HepG2 (cell line): ENCODE data around the gene SLC35F3. TPM values are rescaled to one million over a fixed set of nuclear protein-coding genes. Genes with fewer than 3 reads are reported as not detected.

Experiments
- ARNT ChIP-seq: fragments of 450-650 bp; IDR thresholded peaks from 2 replicates; pipeline ENCODE4 v1.6.1; 2017
- ATF7-NPFF ChIP-seq: sonication (generic); formaldehyde crosslinking; IDR thresholded peaks from 2 replicates; pipeline ENCODE4 v1.8.1; 2023; ENCODE audit warnings: mild to moderate bottlenecking, low read depth, missing genetic modification reagents, moderate library complexity
- CHD2 ChIP-seq: IDR thresholded peaks from 2 replicates; pipeline ENCODE4 v1.6.1; 2011; ENCODE audit warnings: low read depth, low read length, improper control_type of control experiment
- HOXA3 ChIP-seq: sonication (generic); formaldehyde crosslinking; IDR thresholded peaks from 2 replicates; pipeline ENCODE4 v1.5.0; 2020; ENCODE audit warnings: missing genetic modification reagents
- NAIF1 ChIP-seq: sonication (generic); formaldehyde crosslinking; IDR thresholded peaks from 2 replicates; pipeline ENCODE4 v1.5.0; 2020; ENCODE audit warnings: mild to moderate bottlenecking, missing genetic modification reagents, borderline replicate concordance
- NR2F6 ChIP-seq, 2 experiments: IDR thresholded peaks; 2 replicates each; pipeline ENCODE4 v1.6.1; 2016; ENCODE audit warnings: antibody characterized with exemption in 1 of 2, mild to moderate bottlenecking in 1 of 2
- PCBP1 ChIP-seq: fragments of 200-400 bp; formaldehyde crosslinking; IDR thresholded peaks from 2 replicates; pipeline ENCODE4 v1.6.1; 2017; ENCODE audit warnings: mild to moderate bottlenecking, low read depth, low read length, borderline replicate concordance
- POGZ ChIP-seq: sonication (generic); formaldehyde crosslinking; IDR thresholded peaks from 2 replicates; pipeline ENCODE4 v1.4.0; 2020; ENCODE audit warnings: mild to moderate bottlenecking, missing genetic modification reagents
- RFXANK ChIP-seq: IDR thresholded peaks from 2 replicates; pipeline ENCODE4 v1.6.1; 2016
- SALL1 ChIP-seq: sonication (generic); formaldehyde crosslinking; IDR thresholded peaks from 2 replicates; pipeline ENCODE4 v1.8.0; 2022; ENCODE audit warnings: mild to moderate bottlenecking, missing genetic modification reagents
- SPEN ChIP-seq: sonication (generic); formaldehyde crosslinking; IDR thresholded peaks from 2 replicates; pipeline ENCODE4 v1.5.1; 2020; ENCODE audit warnings: low read depth, mild to moderate bottlenecking, missing genetic modification reagents
- SRY ChIP-seq: sonication (generic); formaldehyde crosslinking; IDR thresholded peaks from 2 replicates; pipeline ENCODE4 v1.8.0; 2022; ENCODE audit warnings: mild to moderate bottlenecking, missing genetic modification reagents
- ZBTB26 ChIP-seq: IDR thresholded peaks from 2 replicates; pipeline ENCODE4 v1.6.1; 2016; ENCODE audit warnings: missing compliant biosample characterization, missing genetic modification reagents, borderline replicate concordance
- ZKSCAN8 ChIP-seq: IDR thresholded peaks from 2 replicates; pipeline ENCODE4 v1.6.1; 2016; ENCODE audit warnings: borderline replicate concordance, missing genetic modification reagents, missing compliant biosample characterization
- ZMYM3 ChIP-seq: sonication (generic); formaldehyde crosslinking; IDR thresholded peaks from 2 replicates; pipeline ENCODE4 v1.5.1; 2020; ENCODE audit warnings: mild to moderate bottlenecking, missing genetic modification reagents
- ZNF260 ChIP-seq: sonication (generic); formaldehyde crosslinking; IDR thresholded peaks from 2 replicates; pipeline ENCODE4 v1.4.0; 2020; ENCODE audit warnings: missing genetic modification reagents, low read depth, mild to moderate bottlenecking, borderline replicate concordance
- ZNF264 ChIP-seq: sonication (generic); formaldehyde crosslinking; IDR thresholded peaks from 2 replicates; pipeline ENCODE4 v1.4.0; 2020; ENCODE audit warnings: missing genetic modification reagents
- ZNF317 ChIP-seq: sonication (generic); formaldehyde crosslinking; IDR thresholded peaks from 2 replicates; pipeline ENCODE4 v1.5.0; 2020; ENCODE audit warnings: mild to moderate bottlenecking, missing genetic modification reagents
- ZNF883 ChIP-seq: sonication (generic); formaldehyde crosslinking; IDR thresholded peaks from 2 replicates; pipeline ENCODE4 v1.5.1; 2020; ENCODE audit warnings: mild to moderate bottlenecking, missing genetic modification reagents; ENCODE audit errors: not compliant biosample characterization
- polyA plus RNA-seq, 8 experiments: library from polyadenylated mRNA; depleted of rRNA in 3 of 8; stranded (reverse) in 7 of 8; unstranded in 1 of 8; fragments of >200 nt; fragmentation: Illumina TruSeq in 4 of 8; extraction: Trizol in 4 of 8; gene quantifications; 2 replicates each; pipeline versions ENCODE4 v1.2.1 to v1.2.3, GENCODE V29; 2011 to 2016; ENCODE audit warnings: low read depth in 4 of 8, missing spikeins in 1 of 8, mixed read lengths in 1 of 8; ENCODE audit not compliant: insufficient read depth in 1 of 8
- total RNA-seq, 5 experiments: library from RNA; depleted of rRNA; stranded (reverse); fragments of >200 nt; fragmentation: Illumina TruSeq; extraction: Trizol; gene quantifications; 2 replicates each; pipeline ENCODE4 v1.2.3, GENCODE V29; 2016; ENCODE audit warnings: low read depth in 1 of 5
- TF ChIP-seq, protein P1 (sequence below): sonication (generic); formaldehyde crosslinking; IDR thresholded peaks from 2 replicates; pipeline ENCODE4 v1.5.1; 2020; ENCODE audit warnings: mild to moderate bottlenecking, moderate library complexity, missing genetic modification reagents
- TF ChIP-seq, protein P2 (sequence below): sonication (generic); formaldehyde crosslinking; IDR thresholded peaks from 2 replicates; pipeline ENCODE4 v1.8.0; 2022; ENCODE audit warnings: mild to moderate bottlenecking, missing genetic modification reagents; ENCODE audit not compliant: insufficient replicate concordance
- TF ChIP-seq, protein P3 (sequence below): sonication (generic); formaldehyde crosslinking; conservative IDR thresholded peaks from 2 replicates; pipeline ENCODE4 v1.4.0; 2020; ENCODE audit warnings: missing genetic modification reagents

Gene SLC35F3
- total and polyA plus RNA-seq, 2 of the 13 experiments (the other 11 are each of a cell fraction or from before 2014, with no cell fraction given): not detected

- TF ChIP-seq, protein P1, sequence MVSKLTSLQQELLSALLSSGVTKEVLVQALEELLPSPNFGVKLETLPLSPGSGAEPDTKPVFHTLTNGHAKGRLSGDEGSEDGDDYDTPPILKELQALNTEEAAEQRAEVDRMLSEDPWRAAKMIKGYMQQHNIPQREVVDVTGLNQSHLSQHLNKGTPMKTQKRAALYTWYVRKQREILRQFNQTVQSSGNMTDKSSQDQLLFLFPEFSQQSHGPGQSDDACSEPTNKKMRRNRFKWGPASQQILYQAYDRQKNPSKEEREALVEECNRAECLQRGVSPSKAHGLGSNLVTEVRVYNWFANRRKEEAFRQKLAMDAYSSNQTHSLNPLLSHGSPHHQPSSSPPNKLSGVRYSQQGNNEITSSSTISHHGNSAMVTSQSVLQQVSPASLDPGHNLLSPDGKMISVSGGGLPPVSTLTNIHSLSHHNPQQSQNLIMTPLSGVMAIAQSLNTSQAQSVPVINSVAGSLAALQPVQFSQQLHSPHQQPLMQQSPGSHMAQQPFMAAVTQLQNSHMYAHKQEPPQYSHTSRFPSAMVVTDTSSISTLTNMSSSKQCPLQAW: peak; percentile 86
- TF ChIP-seq ZNF264 (CRISPR knock-in tag) (no peak), ZKSCAN8 (CRISPR knock-in tag) (peak; percentile 75; the same call in 1 of the 2 replicates), SRY (CRISPR knock-in tag) (peak; percentile 90), CHD2 (peak; percentile 79), HOXA3 (CRISPR knock-in tag) (peak; percentile 91), SPEN (peak; percentile 80), NR2F6 (IDR thresholded peaks at IDR 0.05) (no peak), NR2F6 (CRISPR knock-in tag; IDR thresholded peaks at IDR 0.05) (0 out of 2 replicates have a peak, but pooled peaks have one; percentile 30), POGZ (peak; percentile 87), ZBTB26 (peak; percentile 47; the same call in 1 of the 2 replicates), RFXANK (CRISPR knock-in tag) (no peak), ZNF883 (CRISPR knock-in tag) (peak; percentile 89), ZNF260 (CRISPR knock-in tag) (peak; percentile 82; the same call in 1 of the 2 replicates), ARNT (no peak), NAIF1 (CRISPR knock-in tag) (peak; percentile 66; the same call in 1 of the 2 replicates), ZNF317 (no peak), ZMYM3 (CRISPR knock-in tag) (peak; percentile 60), SALL1 (CRISPR knock-in tag) (peak; percentile 85), ATF7-NPFF (CRISPR knock-in tag) (0 out of 2 replicates have a peak, but pooled peaks have one; percentile 6), PCBP1 (0 out of 2 replicates have a peak, but pooled peaks have one; percentile 75)
- TF ChIP-seq, protein P2, sequence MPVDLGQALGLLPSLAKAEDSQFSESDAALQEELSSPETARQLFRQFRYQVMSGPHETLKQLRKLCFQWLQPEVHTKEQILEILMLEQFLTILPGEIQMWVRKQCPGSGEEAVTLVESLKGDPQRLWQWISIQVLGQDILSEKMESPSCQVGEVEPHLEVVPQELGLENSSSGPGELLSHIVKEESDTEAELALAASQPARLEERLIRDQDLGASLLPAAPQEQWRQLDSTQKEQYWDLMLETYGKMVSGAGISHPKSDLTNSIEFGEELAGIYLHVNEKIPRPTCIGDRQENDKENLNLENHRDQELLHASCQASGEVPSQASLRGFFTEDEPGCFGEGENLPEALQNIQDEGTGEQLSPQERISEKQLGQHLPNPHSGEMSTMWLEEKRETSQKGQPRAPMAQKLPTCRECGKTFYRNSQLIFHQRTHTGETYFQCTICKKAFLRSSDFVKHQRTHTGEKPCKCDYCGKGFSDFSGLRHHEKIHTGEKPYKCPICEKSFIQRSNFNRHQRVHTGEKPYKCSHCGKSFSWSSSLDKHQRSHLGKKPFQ (CRISPR knock-in tag): peak; percentile 91
- TF ChIP-seq, protein P3, sequence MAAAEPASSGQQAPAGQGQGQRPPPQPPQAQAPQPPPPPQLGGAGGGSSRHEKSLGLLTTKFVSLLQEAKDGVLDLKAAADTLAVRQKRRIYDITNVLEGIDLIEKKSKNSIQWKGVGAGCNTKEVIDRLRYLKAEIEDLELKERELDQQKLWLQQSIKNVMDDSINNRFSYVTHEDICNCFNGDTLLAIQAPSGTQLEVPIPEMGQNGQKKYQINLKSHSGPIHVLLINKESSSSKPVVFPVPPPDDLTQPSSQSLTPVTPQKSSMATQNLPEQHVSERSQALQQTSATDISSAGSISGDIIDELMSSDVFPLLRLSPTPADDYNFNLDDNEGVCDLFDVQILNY (CRISPR knock-in tag): no peak
Measured at GRCh38 chr1:234373064-234373958, 468.8 kb downstream of the SLC35F3 start, which contains the start of gene COA6 (continued).
